Activated CD8-positive, alpha-beta T cell treated with anti-CD3 and anti-CD28 coated beads, Interleukin-2, amount 10 ng/mL, durations not matched to agents 7 days and 5 days (primary cell): ENCODE results near the gene CHD9. TPM values are rescaled to one million over a fixed set of nuclear protein-coding genes. Genes with fewer than 3 reads are reported as not detected.
A peak's percentile ranks its signal among the peaks of the same experiment; 100 is the strongest.

Experiments used
- ATAC-seq: fragments of 150-1000 bp; cut with Tn5 transposase; one replicate; pipeline ENCODE4 v1.10.0; 2021; ENCODE audit warnings: moderate library complexity
- CTCF ChIA-PET: fragments of 350-600 bp; sonication (Branson Sonifier 250); formaldehyde crosslinking; loops from one replicate; lab custom pipeline; 2021; ENCODE audit warnings: antibody characterized with exemption; lab: Charles Lee
- POLR2A ChIA-PET: fragments of 350-600 bp; sonication (Branson Sonifier 250); formaldehyde crosslinking; loops from one replicate; lab custom pipeline; 2021; ENCODE audit warnings: antibody characterized with exemption; lab: Charles Lee
- DNase-seq: peaks from one replicate; pipeline ENCODE4 v3.0.0-alpha.2; 2020
- H3K27ac Mint-ChIP-seq: one replicate; pipeline ENCODE4 v1.8.0; 2021; ENCODE audit warnings: mild to moderate bottlenecking, mixed read lengths
- H3K27me3 Mint-ChIP-seq: one replicate; pipeline ENCODE4 v1.8.0; 2021; ENCODE audit warnings: low read depth, mixed read lengths
- H3K36me3 Mint-ChIP-seq: one replicate; pipeline ENCODE4 v1.8.0; 2021; ENCODE audit warnings: low read depth, mixed read lengths
- H3K4me1 Mint-ChIP-seq: one replicate; pipeline ENCODE4 v1.8.0; 2021; ENCODE audit warnings: low read depth, mixed read lengths
- H3K4me3 Mint-ChIP-seq: one replicate; pipeline ENCODE4 v1.8.0; 2021; ENCODE audit warnings: mild to moderate bottlenecking, mixed read lengths
- H3K9me3 Mint-ChIP-seq: one replicate; pipeline ENCODE4 v1.8.0; 2022; ENCODE audit warnings: mixed read lengths; ENCODE audit not compliant: insufficient read depth
- total RNA-seq, 2 experiments: library from RNA; stranded (reverse); gene quantifications; one replicate each; pipeline ENCODE4 v1.2.3, GENCODE V29; 2021

CHD9 gene
- total RNA-seq, 2 experiments from 2014 or later, result 23.5 to 32.1 TPM

GRCh38 chr16:53191413-53191812, 136.6 kb downstream of the CHD9 start:
- POLR2A ChIA-PET, result no interaction called here

GRCh38 chr16:53198933-53199332, 144.1 kb downstream of the CHD9 start:
- CTCF ChIA-PET, result no interaction called here
- ATAC-seq (no peak), DNase-seq (no peak)
- Mint-ChIP-seq H3K27me3 (no peaks in the 10 kb centered on the region), H3K9me3 (peaks cover 7% of the 10 kb centered on the region), H3K4me3 (no peak overlapping the region), H3K27ac (no peak overlapping the region), H3K36me3 (peaks cover 12% of the 10 kb centered on the region), H3K4me1 (no peaks in the 10 kb centered on the region)
- POLR2A ChIA-PET, result no interaction called here

More at GRCh38 chr16:53191413-53191812, 136.6 kb downstream of the CHD9 start:
- no peak overlapping the region for H3K4me3 Mint-ChIP-seq
- peaks cover 6% of the 10 kb centered on the region for H3K9me3 Mint-ChIP-seq
- no peaks in the 10 kb centered on the region for H3K4me1 Mint-ChIP-seq
- no peak overlapping the region for H3K27ac Mint-ChIP-seq
- DNase-seq (no peak), ATAC-seq (no peak)
- no peaks in the 10 kb centered on the region for H3K27me3 Mint-ChIP-seq
- CTCF ChIA-PET, result no interaction called here
- peaks cover 15% of the 10 kb centered on the region for H3K36me3 Mint-ChIP-seq

- no peak for DNase-seq
- no peak for ATAC-seq
- CTCF ChIA-PET, result no interaction called here
- no peak overlapping the region for H3K4me3 Mint-ChIP-seq
- peaks cover 7% of the 10 kb centered on the region for H3K9me3 Mint-ChIP-seq
- H3K27ac Mint-ChIP-seq, result no peak overlapping the region
- no peaks in the 10 kb centered on the region for H3K4me1 Mint-ChIP-seq
- POLR2A ChIA-PET, result no interaction called here
- H3K36me3 Mint-ChIP-seq, result peaks cover 12% of the 10 kb centered on the region
- H3K27me3 Mint-ChIP-seq, result no peaks in the 10 kb centered on the region
These were observed 147.1 kb downstream of the CHD9 start for GRCh38 chr16:53201900-53202299.

GRCh38 chr16:53202398-53202797, 147.6 kb downstream of the CHD9 start:
- peaks cover 7% of the 10 kb centered on the region for H3K9me3 Mint-ChIP-seq
- ATAC-seq, result no peak
- H3K36me3 Mint-ChIP-seq, result peaks cover 12% of the 10 kb centered on the region
- no peaks in the 10 kb centered on the region for H3K4me1 Mint-ChIP-seq
- no peaks in the 10 kb centered on the region for H3K27me3 Mint-ChIP-seq
- H3K4me3 Mint-ChIP-seq, result no peak overlapping the region
- DNase-seq, result no peak
- ChIA-PET CTCF (no interaction called here), POLR2A (no interaction called here)
- H3K27ac Mint-ChIP-seq, result no peak overlapping the region

- DNase-seq, result peak; percentile 25
- peak; percentile 55 for ATAC-seq
- no peaks in the 10 kb centered on the region for H3K27me3 Mint-ChIP-seq
- H3K4me1 Mint-ChIP-seq, result peaks cover 12% of the 10 kb centered on the region
- peak overlapping the region; percentile 64 for H3K4me3 Mint-ChIP-seq
- POLR2A ChIA-PET, result no interaction called here
- no peaks in the 10 kb centered on the region for H3K9me3 Mint-ChIP-seq
- CTCF ChIA-PET, result interaction anchor here (0.7 to 2.4 kb wide), 10 partner anchors 8 to 296 kb away, joined by 3 to 24 read pairs (median 4); partner anchors contain the start of genes CHD9 and CHD9NB
- peak overlapping the region; percentile 77 for H3K27ac Mint-ChIP-seq
- H3K36me3 Mint-ChIP-seq, result peaks cover 9% of the 10 kb centered on the region
These were observed 153.3 kb downstream of the CHD9 start for GRCh38 chr16:53207810-53208752.

- H3K4me3 Mint-ChIP-seq, result peak overlapping the region; percentile 34
- ChIA-PET POLR2A (no interaction called here), CTCF (interaction anchor here (1.4 to 2.0 kb wide), 2 partner anchors 74 to 150 kb away, joined by 3 to 8 read pairs; no protein-coding TSS in a partner anchor)
- DNase-seq (no peak), ATAC-seq (no peak)
- no peaks in the 10 kb centered on the region for H3K27me3 Mint-ChIP-seq
- H3K9me3 Mint-ChIP-seq, result no peaks in the 10 kb centered on the region
- peaks cover 6% of the 10 kb centered on the region for H3K36me3 Mint-ChIP-seq
- peaks cover 12% of the 10 kb centered on the region for H3K4me1 Mint-ChIP-seq
- H3K27ac Mint-ChIP-seq, result peak overlapping the region; percentile 16
These were observed 154.6 kb downstream of the CHD9 start for GRCh38 chr16:53209429-53209828.

- POLR2A ChIA-PET, result no interaction called here
- H3K4me3 Mint-ChIP-seq, result no peak overlapping the region
- peaks cover 6% of the 10 kb centered on the region for H3K36me3 Mint-ChIP-seq
- no peak for ATAC-seq
- no peaks in the 10 kb centered on the region for H3K27me3 Mint-ChIP-seq
- CTCF ChIA-PET, result no interaction called here
- no peak for DNase-seq
- H3K9me3 Mint-ChIP-seq, result no peaks in the 10 kb centered on the region
- peaks cover 12% of the 10 kb centered on the region for H3K4me1 Mint-ChIP-seq
- H3K27ac Mint-ChIP-seq, result no peak overlapping the region
These were observed 155.1 kb downstream of the CHD9 start for GRCh38 chr16:53209877-53210276.

- H3K9me3 Mint-ChIP-seq, result no peaks in the 10 kb centered on the region
- no peak overlapping the region for H3K27ac Mint-ChIP-seq
- ChIA-PET CTCF (no interaction called here), POLR2A (no interaction called here)
- no peak for ATAC-seq
- H3K4me3 Mint-ChIP-seq, result no peak overlapping the region
- no peaks in the 10 kb centered on the region for H3K27me3 Mint-ChIP-seq
- peaks cover 6% of the 10 kb centered on the region for H3K36me3 Mint-ChIP-seq
- DNase-seq, result no peak
- peaks cover 12% of the 10 kb centered on the region for H3K4me1 Mint-ChIP-seq
These were observed 156.5 kb downstream of the CHD9 start for GRCh38 chr16:53211253-53211652.

GRCh38 chr16:53212893-53213223, 158.1 kb downstream of the CHD9 start:
- Mint-ChIP-seq H3K36me3 (peaks cover 6% of the 10 kb centered on the region), H3K27me3 (no peaks in the 10 kb centered on the region)
- POLR2A ChIA-PET, result interaction anchor here (0.7 kb wide), 1 partner anchor 1079 kb away, joined by 3 read pairs; no protein-coding TSS in a partner anchor

GRCh38 chr16:53213542-53213941, 158.8 kb downstream of the CHD9 start:
- POLR2A ChIA-PET, result interaction anchor here (0.7 kb wide), 1 partner anchor 1078 kb away, joined by 3 read pairs; no protein-coding TSS in a partner anchor
- ATAC-seq, result no peak
- no peak for DNase-seq
- Mint-ChIP-seq H3K4me3 (no peak overlapping the region), H3K9me3 (no peaks in the 10 kb centered on the region), H3K4me1 (peaks cover 3% of the 10 kb centered on the region), H3K36me3 (peaks cover 6% of the 10 kb centered on the region), H3K27me3 (no peaks in the 10 kb centered on the region), H3K27ac (no peak overlapping the region)
- CTCF ChIA-PET, result no interaction called here

More at GRCh38 chr16:53212893-53213223, 158.1 kb downstream of the CHD9 start:
- CTCF ChIA-PET, result interaction anchor here (0.6 to 1.0 kb wide), 3 partner anchors 9 to 157 kb away, joined by 3 read pairs; no protein-coding TSS in a partner anchor
- H3K27ac Mint-ChIP-seq, result no peak overlapping the region
- no peak overlapping the region for H3K4me3 Mint-ChIP-seq
- H3K4me1 Mint-ChIP-seq, result peaks cover 10% of the 10 kb centered on the region
- ATAC-seq (no peak), DNase-seq (no peak)
- no peaks in the 10 kb centered on the region for H3K9me3 Mint-ChIP-seq

- ChIA-PET CTCF (interaction anchor here (0.6 to 1.2 kb wide), 2 partner anchors 9 to 51 kb away, joined by 3 read pairs; no protein-coding TSS in a partner anchor), POLR2A (no interaction called here)
- ATAC-seq, result no peak
These were observed 162.0 kb downstream of the CHD9 start for GRCh38 chr16:53216798-53217197.

GRCh38 chr16:53219371-53219770, 164.6 kb downstream of the CHD9 start:
- Mint-ChIP-seq H3K27ac (no peak overlapping the region), H3K27me3 (no peaks in the 10 kb centered on the region), H3K9me3 (no peaks in the 10 kb centered on the region), H3K4me3 (no peak overlapping the region), H3K4me1 (no peaks in the 10 kb centered on the region), H3K36me3 (no peaks in the 10 kb centered on the region)
- POLR2A ChIA-PET, result no interaction called here
- CTCF ChIA-PET, result interaction anchor here (1.4 kb wide), 1 partner anchor 12 kb away, joined by 4 read pairs; no protein-coding TSS in a partner anchor
- no peak for DNase-seq
- no peak for ATAC-seq

More at GRCh38 chr16:53216798-53217197, 162.0 kb downstream of the CHD9 start:
- H3K27me3 Mint-ChIP-seq, result no peaks in the 10 kb centered on the region
- no peaks in the 10 kb centered on the region for H3K4me1 Mint-ChIP-seq
- H3K27ac Mint-ChIP-seq, result no peak overlapping the region
- H3K36me3 Mint-ChIP-seq, result peaks cover 2% of the 10 kb centered on the region
- H3K4me3 Mint-ChIP-seq, result no peak overlapping the region
- no peaks in the 10 kb centered on the region for H3K9me3 Mint-ChIP-seq
- DNase-seq, result no peak
